ENCODE results near the gene FBXO36. TPM values are rescaled to one million over a fixed set of nuclear protein-coding genes. Genes with fewer than 3 reads are reported as not detected.

Gene FBXO36
- total and polyA plus RNA-seq, 7 donors = 0.90 to 3.5 (median 2.9) TPM

DNA sequence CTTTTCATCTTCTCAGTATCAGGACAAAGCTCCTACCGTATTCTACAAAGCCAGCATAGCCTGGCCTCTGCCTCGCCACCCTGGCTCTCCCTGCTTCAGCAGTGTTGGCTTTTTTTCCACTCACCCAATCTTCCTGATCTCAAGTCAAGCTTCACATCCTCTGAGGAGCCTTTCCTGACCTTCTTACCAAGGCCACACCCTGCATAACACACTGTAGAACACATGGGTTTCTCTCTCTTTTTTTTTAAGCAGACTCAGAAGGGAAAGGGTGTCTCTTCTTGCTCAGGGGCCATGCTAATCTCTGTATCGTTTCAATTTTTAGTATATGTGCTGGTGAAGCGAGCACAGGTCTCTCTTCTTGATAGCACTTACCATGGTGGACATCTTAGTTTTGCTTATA, 15.2 kb downstream of the FBXO36 start:
- intact Hi-C loops (cut with DNase I) = no loop called here
- WGBS, 2 donors = 91 to 95% methylated on average over 4 of the region's 4 CpGs

DNA sequence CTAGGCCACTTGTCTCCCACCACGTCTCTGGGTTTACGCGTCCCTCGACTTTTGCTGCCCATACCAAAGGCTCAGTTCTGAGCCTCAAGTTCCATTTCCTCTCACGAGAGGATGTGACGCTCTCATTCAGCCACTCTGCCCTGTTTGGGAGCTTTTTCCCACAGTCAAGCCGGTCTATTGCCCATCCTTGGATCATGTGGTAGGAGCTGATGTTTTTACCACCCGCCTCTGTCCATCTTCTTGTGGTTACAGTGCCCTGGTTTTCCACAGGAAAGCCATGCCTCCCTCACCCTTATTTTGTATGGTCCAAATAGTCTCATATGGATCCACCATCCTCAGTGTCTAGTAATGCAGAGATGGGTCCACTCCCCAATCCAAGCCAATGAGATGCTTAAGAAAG, 20.4 kb downstream of the FBXO36 start:
- Histone ChIP-seq H3K9me3 (no peaks in the 10 kb centered on the region), H3K4me3 (no peak overlapping the region), H3K27ac (no peak overlapping the region), H3K36me3 (no peaks in the 10 kb centered on the region), H3K27me3 (no peaks in the 10 kb centered on the region), H3K4me1 (peaks cover 0 to 11% (median 8%) of the 10 kb centered on the region in 4 donors)
- TF ChIP-seq POLR2A (IDR thresholded peaks at IDR 0.05) (no peak), EP300 (IDR thresholded peaks at IDR 0.05) (no peak), POLR2AphosphoS5 (IDR thresholded peaks at IDR 0.05) (no peak)
- TF ChIP-seq, protein P1, sequence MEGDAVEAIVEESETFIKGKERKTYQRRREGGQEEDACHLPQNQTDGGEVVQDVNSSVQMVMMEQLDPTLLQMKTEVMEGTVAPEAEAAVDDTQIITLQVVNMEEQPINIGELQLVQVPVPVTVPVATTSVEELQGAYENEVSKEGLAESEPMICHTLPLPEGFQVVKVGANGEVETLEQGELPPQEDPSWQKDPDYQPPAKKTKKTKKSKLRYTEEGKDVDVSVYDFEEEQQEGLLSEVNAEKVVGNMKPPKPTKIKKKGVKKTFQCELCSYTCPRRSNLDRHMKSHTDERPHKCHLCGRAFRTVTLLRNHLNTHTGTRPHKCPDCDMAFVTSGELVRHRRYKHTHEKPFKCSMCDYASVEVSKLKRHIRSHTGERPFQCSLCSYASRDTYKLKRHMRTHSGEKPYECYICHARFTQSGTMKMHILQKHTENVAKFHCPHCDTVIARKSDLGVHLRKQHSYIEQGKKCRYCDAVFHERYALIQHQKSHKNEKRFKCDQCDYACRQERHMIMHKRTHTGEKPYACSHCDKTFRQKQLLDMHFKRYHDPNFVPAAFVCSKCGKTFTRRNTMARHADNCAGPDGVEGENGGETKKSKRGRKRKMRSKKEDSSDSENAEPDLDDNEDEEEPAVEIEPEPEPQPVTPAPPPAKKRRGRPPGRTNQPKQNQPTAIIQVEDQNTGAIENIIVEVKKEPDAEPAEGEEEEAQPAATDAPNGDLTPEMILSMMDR (IDR thresholded peaks at IDR 0.05) = no peak
- intact Hi-C loops (cut with DNase I) = no loop called here
- 95 to 97% methylated on average over 8 of the region's 8 CpGs for WGBS, 2 donors
- no peak for DNase-seq

More for the DNA sequence above, 15.2 kb downstream of the FBXO36 start:
- TF ChIP-seq POLR2AphosphoS5 (IDR thresholded peaks at IDR 0.05) (no peak), EP300 (IDR thresholded peaks at IDR 0.05) (no peak), POLR2A (IDR thresholded peaks at IDR 0.05) (no peak)
- TF ChIP-seq, protein P1 (IDR thresholded peaks at IDR 0.05) = no peak
- H3K27ac ChIP-seq = no peak overlapping the region
- H3K36me3 ChIP-seq = no peaks in the 10 kb centered on the region
- DNase-seq = no peak
- H3K4me1 ChIP-seq = no peaks in the 10 kb centered on the region
- H3K4me3 ChIP-seq = no peak overlapping the region
- no peaks in the 10 kb centered on the region for H3K27me3 ChIP-seq
- no peaks in the 10 kb centered on the region for H3K9me3 ChIP-seq

DNA sequence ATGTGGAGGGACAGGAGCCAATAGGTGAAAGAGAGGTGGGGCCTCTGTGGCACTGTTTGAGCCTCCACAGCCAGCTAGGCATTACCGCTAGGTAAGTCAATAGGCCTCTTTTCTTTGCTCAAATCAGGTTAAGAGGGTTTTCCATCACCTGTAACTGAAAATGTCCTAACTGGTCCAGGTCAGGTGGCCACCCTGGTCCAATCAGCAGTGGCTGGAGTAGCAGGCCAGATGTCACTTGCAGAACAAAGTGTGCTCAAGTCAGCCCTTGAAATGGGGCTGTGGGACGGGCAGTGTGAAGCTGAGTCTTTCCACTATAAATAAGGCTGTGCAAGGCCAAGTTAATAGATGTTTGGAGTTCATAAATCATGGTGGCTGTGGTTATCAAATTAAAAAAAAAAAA, 20.9 kb downstream of the FBXO36 start:
- Histone ChIP-seq H3K4me3 (no peak overlapping the region), H3K36me3 (no peaks in the 10 kb centered on the region), H3K9me3 (no peaks in the 10 kb centered on the region), H3K27ac (no peak overlapping the region), H3K27me3 (no peaks in the 10 kb centered on the region), H3K4me1 (peaks cover 0 to 11% (median 8%) of the 10 kb centered on the region in 4 donors)
- intact Hi-C loops (cut with DNase I) = no loop called here
- DNase-seq = no peak
- 94 to 96% methylated on average over 2 of the region's 2 CpGs for WGBS, 2 donors
- TF ChIP-seq POLR2A (IDR thresholded peaks at IDR 0.05) (no peak), EP300 (IDR thresholded peaks at IDR 0.05) (no peak)
- TF ChIP-seq, protein P1 (IDR thresholded peaks at IDR 0.05) = no peak

DNA sequence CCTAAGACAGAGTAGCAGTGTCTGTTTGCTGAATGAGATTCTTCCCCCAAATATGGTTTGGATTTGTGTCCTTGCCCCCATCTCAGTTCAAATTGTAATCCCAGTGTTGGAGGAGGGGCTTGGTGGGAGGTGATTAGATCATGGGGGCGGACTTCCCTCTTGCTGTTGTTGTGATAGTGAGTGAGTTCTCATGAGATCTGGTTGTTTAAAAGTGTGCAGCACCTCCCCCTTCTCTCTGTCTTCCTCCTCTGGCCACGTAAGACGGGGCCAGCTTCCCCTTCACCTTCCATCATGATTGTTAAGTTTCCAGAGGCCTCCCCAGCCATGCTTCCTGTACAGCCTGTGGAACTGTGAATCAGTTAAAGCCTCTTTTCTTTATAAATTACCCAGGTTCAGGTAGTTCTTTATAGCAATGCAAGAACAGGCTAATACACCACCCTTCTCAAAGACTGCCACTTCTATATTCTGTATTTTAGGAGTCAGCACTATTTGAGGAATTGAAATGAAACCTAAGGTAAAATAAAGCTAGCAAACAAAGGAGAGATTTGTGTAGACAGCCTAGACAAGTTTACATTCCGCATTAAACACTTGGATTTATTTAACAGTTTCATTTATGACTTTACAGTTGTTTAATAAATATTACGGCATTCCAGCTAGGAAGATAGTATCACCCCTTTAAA, 21.6 kb downstream of the FBXO36 start:
- Histone ChIP-seq H3K27me3 (no peaks in the 10 kb centered on the region), H3K4me1 (peaks cover 0 to 11% (median 8%) of the 10 kb centered on the region in 4 donors), H3K36me3 (no peaks in the 10 kb centered on the region), H3K9me3 (no peaks in the 10 kb centered on the region), H3K4me3 (no peak overlapping the region), H3K27ac (peak overlapping the region in 1 of 4 donors; percentile 37)
- WGBS, 2 donors = 63 to 91% methylated on average over 5 of the region's 5 CpGs
- TF ChIP-seq POLR2A (IDR thresholded peaks at IDR 0.05) = no peak
- TF ChIP-seq POLR2AphosphoS5 (IDR thresholded peaks at IDR 0.05) = no peak
- TF ChIP-seq EP300 (IDR thresholded peaks at IDR 0.05) = no peak
- TF ChIP-seq, protein P1 (IDR thresholded peaks at IDR 0.05) = no peak
- no peak for DNase-seq
- intact Hi-C loops (cut with DNase I) = no loop called here

DNA sequence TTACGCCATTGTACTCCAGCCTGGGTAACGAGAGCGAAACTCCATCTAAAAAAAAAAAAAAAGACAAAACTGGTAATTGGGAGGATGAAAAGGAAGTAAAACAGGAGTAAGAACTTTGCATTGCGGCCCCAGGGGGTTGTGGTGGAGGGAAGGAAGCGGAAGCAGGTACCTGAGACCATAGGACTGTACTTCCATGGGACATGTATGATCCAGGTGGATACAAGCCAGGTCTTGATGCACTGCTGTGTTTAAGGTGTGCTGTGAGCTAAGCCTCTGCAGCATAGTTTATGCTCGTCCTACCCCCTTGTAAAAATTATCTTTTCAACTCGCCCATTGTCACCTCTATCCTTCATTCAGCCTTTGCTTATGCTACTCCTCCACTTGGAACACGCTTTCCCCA, 23.7 kb downstream of the FBXO36 start:
- no peak overlapping the region for H3K4me3 ChIP-seq
- H3K4me1 ChIP-seq = peaks cover 0 to 11% (median 8%) of the 10 kb centered on the region in 4 donors
- TF ChIP-seq POLR2A (IDR thresholded peaks at IDR 0.05) (no peak), EP300 (IDR thresholded peaks at IDR 0.05) (no peak), POLR2AphosphoS5 (IDR thresholded peaks at IDR 0.05) (no peak)
- TF ChIP-seq, protein P1 (IDR thresholded peaks at IDR 0.05) = no peak
- intact Hi-C loops (cut with DNase I) = no loop called here
- H3K9me3 ChIP-seq = no peaks in the 10 kb centered on the region
- 94 to 95% methylated on average over 8 of the region's 8 CpGs for WGBS, 2 donors
- no peak for DNase-seq
- no peaks in the 10 kb centered on the region for H3K27me3 ChIP-seq
- no peaks in the 10 kb centered on the region for H3K36me3 ChIP-seq
- H3K27ac ChIP-seq = no peak overlapping the region

Measured in sigmoid colon (tissue), 7 donors.